HK-2 (cell line): ENCODE results near the gene ADI1.

Experiments used
- DNase-seq: peaks from one replicate; pipeline ENCODE4 v3.0.0-alpha.2; 2018; ENCODE audit not compliant: unreplicated experiment

Gene ADI1, protein sequence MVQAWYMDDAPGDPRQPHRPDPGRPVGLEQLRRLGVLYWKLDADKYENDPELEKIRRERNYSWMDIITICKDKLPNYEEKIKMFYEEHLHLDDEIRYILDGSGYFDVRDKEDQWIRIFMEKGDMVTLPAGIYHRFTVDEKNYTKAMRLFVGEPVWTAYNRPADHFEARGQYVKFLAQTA

GRCh38 chr2:3519255-3520205 lies at the start of gene ADI1:
Gene ADI1, minus strand, starts transcription at chr2:3519531. Its CDS starts 44 bp downstream, at chr2:3519487.
- DNase-seq, result peak; percentile 88

DNA sequence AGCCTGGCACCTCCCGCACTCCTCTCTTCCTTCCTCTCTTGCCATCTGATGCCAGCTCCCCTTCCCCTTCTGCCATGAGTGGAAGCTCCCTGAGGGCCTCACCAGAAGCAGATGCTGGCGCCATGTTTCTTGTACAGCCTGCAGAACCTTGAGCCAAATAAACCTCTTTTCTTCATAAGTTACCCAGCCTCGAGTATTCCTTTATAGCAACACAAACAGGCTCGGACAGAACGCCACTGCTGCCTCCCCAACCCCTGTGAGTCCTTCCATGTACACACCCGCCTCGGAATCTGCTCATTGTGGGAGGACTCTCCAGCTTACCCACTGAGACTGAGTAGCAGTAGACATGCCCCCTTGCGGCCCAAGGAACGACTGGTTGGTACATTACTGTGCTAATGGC lies 47.5 kb upstream of the ADI1 start:
- no peak for DNase-seq

GRCh38 chr2:3565117-3565516 lies 45.8 kb upstream of the ADI1 start:
- DNase-seq, result no peak

- no peak for DNase-seq
Measured at GRCh38 chr2:3563521-3563976, 44.2 kb upstream of the ADI1 start.

- peak; percentile 99 for DNase-seq
Measured at GRCh38 chr2:3558205-3559014, 39.1 kb upstream of the ADI1 start, which contains the start of gene RNASEH1. Gene RNASEH1, minus strand, starts transcription at chr2:3558333. Its CDS starts 73 bp downstream, at chr2:3558260.

DNA sequence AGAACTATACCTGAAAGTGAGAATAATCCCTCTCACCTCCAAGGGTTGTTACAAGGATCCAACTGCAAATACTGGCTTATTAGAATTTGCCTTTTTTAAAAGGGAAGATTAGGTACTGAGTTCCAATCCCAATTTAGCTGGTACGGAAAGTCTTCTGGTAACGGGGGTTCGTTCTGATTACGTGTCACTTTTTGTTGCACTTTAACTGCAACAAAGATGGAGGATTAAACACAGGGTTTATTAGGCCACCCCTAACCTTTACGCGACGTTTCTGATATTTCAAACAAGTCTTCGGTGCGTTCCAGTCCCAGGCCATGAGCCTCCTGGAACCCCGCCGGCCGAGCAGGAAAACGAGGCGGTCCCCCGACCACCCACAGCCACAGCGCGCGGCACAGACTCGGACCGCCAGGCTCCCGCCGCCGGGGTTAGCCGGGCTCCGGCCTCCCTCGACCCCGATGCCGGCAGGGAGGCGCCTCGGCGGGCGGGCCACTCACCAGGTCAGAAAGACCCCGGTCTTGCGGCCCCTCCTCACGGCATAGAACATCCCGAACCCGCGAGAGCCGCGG lies 38.4 kb upstream of the ADI1 start:
- no peak for DNase-seq

GRCh38 chr2:3553946-3554345 lies 34.6 kb upstream of the ADI1 start:
- DNase-seq, result no peak

DNA sequence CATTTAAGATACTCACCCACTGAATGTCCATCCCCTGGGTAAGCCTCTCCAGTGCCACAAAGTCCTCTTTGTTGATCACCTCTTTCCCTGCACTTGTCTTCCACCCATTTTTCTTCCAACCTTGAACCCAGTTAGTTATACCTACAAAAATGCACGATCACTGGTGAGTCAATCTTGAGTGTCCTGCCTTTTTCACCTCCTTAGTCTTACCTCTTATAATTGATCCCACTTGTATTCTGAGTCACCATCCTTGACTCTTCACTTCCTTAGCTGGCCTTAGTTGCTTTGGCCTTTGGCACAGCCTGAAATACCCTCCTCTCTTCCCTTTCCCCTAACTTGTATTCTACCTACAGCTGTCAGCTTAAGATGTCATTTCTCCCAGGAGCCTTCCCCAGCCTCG lies 28.6 kb upstream of the ADI1 start:
- no peak for DNase-seq

GRCh38 chr2:3545788-3546478 lies 26.6 kb upstream of the ADI1 start:
- DNase-seq, result no peak

DNA sequence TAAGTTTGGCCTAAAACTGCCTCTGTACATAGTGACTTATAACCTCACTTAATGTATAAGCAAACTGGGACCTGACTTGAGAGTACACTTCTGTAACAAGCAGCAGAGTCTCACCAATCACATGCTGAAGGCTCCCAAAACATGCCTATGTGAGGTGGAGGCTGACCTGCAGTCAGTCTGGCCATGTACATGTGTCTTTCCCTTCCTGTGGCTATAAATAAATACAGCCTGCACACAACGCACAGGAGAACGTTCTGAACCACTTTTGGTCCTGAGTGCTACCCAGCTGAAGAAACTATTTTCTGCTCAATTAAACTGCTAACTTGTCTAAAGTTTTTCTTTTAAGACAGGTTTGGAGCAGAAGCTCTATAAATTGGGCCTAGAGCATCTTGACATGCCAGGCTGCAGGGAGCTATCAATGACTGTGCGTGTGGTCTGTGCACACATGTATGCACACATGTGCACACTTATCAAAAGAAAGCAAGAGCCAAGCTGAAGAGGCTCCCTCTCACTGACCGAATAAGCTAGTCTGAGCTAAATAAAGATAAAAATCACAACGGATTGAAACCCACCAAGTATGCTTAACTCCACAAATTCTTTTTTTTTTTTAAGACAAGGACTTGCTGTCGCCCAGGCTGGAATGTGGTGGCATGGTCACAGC lies 23.8 kb upstream of the ADI1 start:
- no peak for DNase-seq

GRCh38 chr2:3542107-3542506 lies 22.8 kb upstream of the ADI1 start:
- no peak for DNase-seq

DNA sequence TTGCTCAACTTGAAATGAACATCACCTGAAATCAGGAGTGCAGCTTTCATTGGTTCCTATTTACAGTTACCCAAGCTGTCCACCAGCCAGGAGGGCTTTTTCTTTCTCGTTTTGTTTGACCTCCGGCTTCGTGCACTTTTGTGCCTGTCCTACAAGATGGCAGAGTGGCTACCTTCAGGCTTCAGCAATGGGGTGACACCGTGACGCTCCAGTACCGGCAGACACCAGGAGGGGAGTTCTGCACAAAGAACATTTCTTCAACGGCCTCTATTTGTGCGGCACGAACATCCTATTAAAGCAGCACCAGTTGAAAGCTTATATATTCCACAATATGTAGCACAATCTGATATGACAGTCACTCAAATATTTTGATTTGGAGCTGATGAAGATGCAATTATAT lies 20.5 kb upstream of the ADI1 start:
- DNase-seq, result no peak

- DNase-seq, result peak; percentile 60
Measured at GRCh38 chr2:3536682-3537632, 17.6 kb upstream of the ADI1 start.

- DNase-seq, result peak; percentile 78
Measured at GRCh38 chr2:3535794-3536681, 16.7 kb upstream of the ADI1 start.

DNA sequence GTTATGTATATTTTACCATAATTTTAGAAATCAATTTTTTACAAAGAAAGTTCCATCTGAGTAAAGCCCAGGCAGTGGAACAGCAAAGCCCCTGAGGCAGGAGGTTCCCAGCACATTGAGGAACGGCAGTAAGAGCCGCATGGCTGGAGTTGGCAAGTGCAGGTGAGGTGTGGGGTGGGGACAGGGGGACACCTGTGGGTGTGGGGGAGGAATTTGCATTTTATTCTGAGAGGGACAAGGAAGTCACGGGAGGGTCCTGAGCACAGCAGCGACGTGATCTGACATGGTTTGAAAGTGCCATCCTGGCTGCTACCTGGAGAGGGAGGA lies 16.1 kb upstream of the ADI1 start:
- DNase-seq, result no peak

DNA sequence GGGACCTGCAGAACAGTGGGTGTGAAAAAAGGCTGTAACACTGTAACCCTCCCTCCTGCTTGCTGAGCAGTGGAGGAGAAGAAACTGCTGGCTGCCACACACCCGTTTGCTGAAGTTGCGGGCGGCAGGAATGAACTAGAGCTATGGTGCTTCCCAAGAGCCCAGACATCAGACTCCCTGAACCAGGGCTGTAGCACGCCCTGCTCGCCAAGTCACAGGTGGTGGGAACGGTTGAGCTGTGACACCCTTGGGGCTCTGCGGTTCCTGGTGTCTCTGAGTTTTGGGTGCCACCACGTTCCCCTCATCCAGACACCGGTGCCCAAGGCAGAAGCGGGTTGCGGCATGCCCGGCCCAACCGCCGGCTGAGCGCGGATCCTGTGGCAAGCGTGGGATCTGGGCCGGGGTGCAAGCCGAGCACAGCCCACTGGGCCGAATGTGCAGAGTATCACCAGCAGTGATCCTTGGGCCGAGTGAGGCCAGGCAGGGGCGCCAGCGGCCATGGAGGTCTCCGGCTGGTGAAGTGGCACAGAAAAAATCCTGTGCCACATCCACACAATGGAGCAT lies 15.0 kb upstream of the ADI1 start:
- no peak for DNase-seq

- DNase-seq, result no peak
Measured at GRCh38 chr2:3533836-3534235, 14.5 kb upstream of the ADI1 start.

DNA sequence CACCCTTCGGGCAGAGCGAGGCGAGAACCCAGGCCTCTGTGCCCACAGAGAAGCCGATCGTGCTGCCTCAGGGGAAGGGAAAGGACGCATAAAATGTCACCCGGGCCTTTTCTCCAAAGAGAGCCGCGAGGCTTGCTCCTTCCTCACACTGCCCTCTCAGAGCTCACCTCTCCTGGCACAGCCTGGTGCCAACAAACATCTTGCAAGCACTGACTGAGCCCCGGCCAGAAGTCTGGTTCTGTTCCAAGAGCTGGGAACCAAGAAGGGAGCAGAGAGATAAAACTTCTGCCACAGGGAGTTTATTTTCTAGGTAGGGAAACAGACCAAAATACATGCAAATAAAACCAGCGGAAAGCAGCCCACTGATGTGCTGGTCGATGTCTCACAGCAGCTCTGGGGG lies 13.6 kb upstream of the ADI1 start:
- DNase-seq, result no peak
